HFF-Myc (cell line): ENCODE measurements around the gene PLEKHG7.
"Not testable (repeated sequence)": the region's sequence is repeated elsewhere in the genome, so short reads cannot be mapped to it uniquely, and the experiment has no call there.

Experiments used
- DNase-seq: peaks from one replicate; pipeline ENCODE4 v3.0.0-alpha.2; 2011; ENCODE audit warnings: low read depth; ENCODE audit errors: extremely low read depth
- H3K4me3 ChIP-seq: replicated peaks from 2 replicates; pipeline ENCODE4 v1.5.1; 2011; ENCODE audit warnings: low read depth, mild to moderate bottlenecking, control low read depth, low read length
- TF ChIP-seq, protein P1 (sequence below): IDR thresholded peaks from 2 replicates; pipeline ENCODE4 v1.5.1; 2012; ENCODE audit warnings: mild to moderate bottlenecking, low read depth, low read length, control low read depth; ENCODE audit errors: missing control alignments

The PLEKHG7 gene

DNA sequence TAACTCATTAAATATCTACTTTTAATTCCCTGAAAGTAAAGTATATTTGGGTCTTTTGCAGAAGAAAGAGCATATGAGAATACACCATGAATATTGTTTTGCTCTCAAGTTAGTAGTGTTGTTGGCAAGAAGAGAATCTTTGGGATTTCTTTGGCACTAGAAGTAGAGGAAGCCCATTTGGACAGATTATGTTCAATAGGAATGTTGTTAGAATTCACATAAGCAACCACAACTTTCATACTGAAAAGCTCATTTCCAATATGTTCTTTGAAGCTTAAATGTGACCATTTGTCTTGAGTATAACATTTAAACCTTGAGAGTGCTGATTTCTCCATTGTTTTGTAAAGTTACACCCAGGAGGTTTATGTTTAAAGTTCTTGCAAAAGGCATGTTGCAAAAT lies 37.6 kb downstream of the PLEKHG7 start:
- no peak overlapping the region for H3K4me3 ChIP-seq

DNA sequence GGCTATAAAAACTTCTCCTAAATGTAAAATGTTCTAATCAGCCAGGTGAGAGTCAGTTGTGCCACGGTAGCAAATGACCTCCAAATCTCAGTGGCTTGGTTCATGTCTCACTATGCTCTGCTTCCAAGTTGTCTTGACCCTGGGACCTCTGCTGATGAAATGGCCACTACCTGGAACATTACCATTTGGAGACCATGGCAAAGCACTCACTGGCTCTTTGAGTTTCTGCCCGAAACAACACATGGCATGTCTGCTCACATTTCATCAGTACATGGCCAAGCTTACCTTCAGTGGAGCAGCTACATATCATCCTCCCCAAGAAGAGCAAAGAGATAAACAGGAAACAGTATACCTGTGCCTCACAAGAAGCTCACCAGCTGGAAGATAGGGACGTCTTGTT lies 40.2 kb downstream of the PLEKHG7 start:
- TF ChIP-seq, protein P1, sequence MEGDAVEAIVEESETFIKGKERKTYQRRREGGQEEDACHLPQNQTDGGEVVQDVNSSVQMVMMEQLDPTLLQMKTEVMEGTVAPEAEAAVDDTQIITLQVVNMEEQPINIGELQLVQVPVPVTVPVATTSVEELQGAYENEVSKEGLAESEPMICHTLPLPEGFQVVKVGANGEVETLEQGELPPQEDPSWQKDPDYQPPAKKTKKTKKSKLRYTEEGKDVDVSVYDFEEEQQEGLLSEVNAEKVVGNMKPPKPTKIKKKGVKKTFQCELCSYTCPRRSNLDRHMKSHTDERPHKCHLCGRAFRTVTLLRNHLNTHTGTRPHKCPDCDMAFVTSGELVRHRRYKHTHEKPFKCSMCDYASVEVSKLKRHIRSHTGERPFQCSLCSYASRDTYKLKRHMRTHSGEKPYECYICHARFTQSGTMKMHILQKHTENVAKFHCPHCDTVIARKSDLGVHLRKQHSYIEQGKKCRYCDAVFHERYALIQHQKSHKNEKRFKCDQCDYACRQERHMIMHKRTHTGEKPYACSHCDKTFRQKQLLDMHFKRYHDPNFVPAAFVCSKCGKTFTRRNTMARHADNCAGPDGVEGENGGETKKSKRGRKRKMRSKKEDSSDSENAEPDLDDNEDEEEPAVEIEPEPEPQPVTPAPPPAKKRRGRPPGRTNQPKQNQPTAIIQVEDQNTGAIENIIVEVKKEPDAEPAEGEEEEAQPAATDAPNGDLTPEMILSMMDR = no peak
- no peak overlapping the region for H3K4me3 ChIP-seq
- no peak for DNase-seq

More for the DNA sequence above, 37.6 kb downstream of the PLEKHG7 start:
- DNase-seq = no peak
- TF ChIP-seq, protein P1 = no peak

DNA sequence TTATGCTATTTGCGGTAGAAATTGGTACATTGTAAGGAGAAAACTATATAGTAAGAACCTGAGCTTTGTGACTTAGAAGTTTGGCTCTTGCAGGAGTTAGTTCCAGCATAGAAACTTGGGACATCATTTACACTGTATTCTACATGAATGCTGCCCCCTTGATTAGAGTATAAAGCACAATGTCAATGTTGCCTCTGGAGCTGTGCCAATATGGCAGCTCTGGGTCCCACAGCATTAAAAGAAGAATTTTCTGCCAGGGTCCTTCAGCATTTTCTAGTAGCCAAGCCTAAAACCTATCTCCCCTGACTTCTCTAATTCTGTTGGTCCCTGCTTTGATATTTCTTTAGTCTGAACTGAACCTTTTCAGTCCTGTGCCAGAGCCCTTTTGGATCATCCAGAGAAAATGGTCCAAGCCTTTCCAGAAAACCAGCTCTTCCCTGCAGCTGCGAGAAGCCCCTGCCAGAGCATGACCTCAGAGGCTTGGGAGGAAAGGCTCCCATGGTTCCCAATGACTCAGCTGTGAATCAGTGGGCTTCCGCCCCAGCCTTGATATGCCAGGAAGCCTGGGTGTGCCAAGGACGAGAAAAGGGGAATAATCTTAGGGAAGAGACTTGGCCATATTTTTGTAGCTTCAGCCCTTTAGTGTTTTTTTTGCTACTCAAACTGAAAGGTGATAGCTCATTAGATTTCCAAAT lies 43.2 kb downstream of the PLEKHG7 start:
- peak; percentile 76 for DNase-seq
- TF ChIP-seq, protein P1 = no peak
- H3K4me3 ChIP-seq = no peak overlapping the region

DNA sequence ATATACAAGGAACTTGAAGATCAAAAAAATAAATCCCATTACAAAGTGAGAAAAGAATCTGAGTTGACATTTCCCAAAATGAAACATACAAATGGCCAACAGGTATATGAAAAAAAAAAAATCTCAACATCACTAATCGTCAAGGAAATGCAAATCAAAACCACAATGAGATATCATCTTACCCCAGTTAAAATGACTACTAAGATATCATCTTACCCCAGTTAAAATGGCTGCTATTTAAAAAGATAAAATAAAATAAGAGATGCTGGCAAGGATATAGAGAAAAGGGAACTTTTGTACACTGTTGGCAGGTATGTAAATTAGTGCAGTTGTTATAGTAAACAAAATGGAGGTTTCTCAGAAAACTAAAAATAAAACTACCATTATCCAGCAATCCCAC lies 44.4 kb downstream of the PLEKHG7 start:
- DNase-seq = no peak
- no peak overlapping the region for H3K4me3 ChIP-seq
- TF ChIP-seq, protein P1 = no peak

DNA sequence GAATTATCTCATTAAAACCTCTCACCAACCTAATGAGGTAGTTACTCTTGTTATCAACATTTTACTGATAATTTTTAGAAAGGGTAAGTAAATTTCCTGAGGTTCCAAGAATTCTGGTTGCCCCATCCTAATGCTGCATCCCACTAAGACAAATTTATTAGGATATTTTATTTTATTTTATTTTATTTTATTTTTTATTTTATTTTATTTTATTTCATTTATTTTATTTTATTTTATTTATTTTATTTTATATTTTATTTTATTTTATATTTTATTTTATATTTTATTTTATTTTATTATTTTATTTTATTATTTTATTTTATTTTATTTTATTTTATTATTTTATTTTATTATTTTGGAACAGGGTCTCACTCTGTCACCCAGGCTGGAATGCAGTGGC lies 46.9 kb downstream of the PLEKHG7 start:
- not testable (repeated sequence) for DNase-seq, H3K4me3 ChIP-seq

DNA sequence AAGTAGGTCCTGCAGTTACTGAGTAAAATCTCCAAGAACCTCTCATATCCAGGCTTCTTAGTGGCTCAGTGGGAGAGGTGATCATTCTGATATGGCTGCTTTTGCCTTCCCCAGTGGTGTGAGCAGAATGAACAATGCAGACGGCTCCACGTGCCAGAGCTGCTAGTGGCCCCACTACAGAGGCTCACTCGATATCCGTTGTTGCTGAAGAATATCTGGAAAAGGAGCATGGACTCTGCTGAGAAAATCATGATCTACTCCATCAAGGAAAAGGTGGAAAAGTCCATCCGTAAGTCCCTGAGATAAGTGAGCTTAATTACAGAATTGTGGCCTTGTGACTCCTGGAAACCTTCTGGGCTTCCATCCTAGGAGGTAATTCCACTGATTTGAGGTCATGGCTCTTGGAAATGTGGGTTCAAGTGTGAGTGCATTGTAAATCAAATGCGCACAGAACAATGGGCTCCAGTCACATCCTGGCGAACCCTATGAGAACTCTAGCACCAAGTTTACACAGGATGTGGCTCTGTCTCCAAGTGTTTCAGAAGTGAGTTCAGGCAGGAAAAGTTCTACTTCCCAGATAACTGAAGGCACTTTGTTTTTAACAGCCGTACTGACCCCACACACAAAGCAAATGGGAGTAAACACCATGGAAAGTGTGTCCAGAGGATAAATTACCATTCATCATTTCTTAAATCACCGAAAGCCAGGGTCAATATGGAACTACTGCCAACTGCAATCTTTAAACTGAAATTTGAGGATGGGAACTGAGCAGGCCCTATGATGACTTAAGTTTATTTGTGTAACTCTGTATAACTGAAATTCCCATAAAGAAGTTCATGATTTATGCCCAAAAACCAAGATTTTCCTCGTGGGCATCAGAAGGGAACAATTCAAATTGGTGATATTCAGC lies 51.4 kb downstream of the PLEKHG7 start:
- no peak for DNase-seq
- TF ChIP-seq, protein P1 = no peak
- no peak overlapping the region for H3K4me3 ChIP-seq

DNA sequence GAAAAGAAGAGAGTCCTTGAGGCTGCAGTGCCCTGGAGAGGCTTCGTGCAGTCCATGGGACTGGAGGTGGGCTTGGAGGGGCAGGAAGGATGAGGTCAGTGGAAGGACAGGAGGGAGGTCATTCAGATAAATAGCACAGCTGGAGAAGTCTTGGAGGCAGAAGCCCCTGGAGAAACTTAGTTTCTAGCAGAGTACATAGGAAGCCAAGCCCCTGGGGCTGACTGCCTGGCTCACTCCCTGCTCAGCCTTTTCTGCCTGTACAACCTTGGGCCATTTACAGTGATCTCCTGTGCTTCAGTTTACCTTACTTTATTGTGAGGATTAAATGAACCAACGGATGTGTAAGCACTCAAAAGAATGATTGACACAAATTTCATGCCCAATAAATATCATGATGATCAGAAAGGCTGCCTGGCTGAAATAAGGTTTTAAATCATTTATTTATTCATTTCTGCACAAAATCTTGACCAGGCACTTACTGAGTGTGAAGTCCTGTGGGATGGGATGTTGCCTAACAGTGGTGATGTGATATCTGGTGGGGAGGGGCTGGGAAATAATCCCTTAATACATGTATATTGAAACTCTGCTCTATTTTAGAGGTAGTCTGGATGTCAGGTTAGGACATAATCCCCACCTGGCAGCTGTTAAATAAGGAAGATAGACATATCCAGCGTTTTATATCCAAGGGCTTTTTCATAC lies 54.3 kb downstream of the PLEKHG7 start:
- no peak for DNase-seq
- TF ChIP-seq, protein P1 = no peak
- H3K4me3 ChIP-seq = no peak overlapping the region
